Kasumi-1 (cell line): ENCODE results near the gene LGR5.
A peak's percentile ranks its signal among the peaks of the same experiment; 100 is the strongest.

ENCODE experiments used
- DNase-seq, 2 experiments: peaks; one replicate each; lab custom pipeline; 2025; lab: John Stamatoyannopoulos, UW

LGR5 gene

DNA sequence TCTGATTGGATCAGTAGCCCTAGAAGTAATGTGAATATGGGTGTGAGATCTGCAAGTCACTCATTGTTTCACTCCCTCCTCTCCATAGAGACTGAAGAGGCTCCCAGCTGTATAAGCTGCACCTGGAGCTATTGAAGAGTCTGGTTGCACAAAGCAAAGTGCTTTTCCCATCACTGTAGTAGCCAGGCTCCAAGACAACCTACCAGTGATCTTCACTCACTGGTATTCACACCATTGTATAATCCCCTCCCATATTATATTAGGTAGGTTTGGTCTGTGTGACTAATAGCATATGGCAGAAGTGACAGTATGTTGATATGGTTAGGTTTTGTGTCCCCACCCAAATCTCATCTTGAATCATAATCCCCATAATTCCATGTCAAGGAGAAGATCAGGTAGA lies 159.6 kb downstream of the LGR5 start:
- no peak for DNase-seq

GRCh38 chr12:71601546-71601945 lies 161.9 kb downstream of the LGR5 start:
- no peak for DNase-seq

GRCh38 chr12:71602761-71603577 lies 163.4 kb downstream of the LGR5 start:
- no peak for DNase-seq

DNA sequence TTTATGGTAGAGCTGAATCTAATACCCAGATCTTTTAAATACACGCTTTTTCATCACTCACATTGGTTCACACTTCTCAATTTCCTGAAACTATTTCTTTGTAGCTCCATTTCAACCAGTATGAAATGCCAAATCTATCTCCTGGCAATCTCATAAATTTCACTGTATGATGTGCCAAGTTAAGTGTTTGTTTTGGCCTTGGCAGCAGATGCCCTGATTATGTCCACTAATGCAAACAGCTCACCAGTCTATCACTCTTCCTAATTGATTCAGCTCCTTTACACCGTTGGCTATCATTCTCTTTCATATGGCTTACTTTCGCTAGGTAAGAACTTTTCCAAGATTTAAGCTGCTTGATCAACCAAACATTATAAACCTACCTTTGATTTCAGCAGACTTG lies 165.4 kb downstream of the LGR5 start:
- no peak for DNase-seq

DNA sequence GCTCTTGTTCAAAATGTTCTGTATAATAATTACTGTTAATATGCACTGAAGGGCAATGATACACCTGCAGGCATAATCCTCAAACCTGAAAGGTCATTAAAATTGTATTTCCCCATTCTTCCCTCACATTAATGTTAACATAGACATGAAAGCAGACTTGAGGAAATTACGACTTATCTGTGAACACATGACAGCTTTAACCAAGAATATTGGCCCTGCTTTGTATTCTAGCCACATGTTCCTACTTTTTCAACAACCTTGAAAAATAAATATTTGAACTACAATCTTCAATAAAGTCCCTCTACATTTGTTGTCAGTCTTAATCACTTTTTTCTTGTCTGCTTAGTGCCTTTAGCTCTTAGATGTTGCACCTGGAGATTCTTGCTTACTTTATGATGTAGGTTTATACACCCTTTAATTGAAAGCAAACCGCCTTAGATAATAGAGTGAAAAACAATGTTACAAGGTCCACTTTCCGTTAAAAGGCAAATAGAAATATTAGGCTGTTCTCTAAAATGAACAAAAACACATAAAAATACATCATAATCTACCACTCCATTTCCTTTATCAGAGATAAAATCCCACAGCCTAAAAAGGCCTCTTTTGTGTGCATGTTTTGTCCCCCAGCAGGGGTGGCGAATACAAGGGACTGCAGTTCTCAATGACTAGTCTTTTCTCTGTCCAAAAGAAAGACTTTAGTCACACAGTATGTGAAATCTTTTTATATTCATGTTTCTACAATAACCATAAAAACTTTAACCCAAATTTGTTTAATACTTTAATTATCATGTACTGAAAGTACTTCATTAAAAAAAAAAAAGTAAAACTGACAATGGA lies 168.1 kb downstream of the LGR5 start:
- DNase-seq: no peak

DNA sequence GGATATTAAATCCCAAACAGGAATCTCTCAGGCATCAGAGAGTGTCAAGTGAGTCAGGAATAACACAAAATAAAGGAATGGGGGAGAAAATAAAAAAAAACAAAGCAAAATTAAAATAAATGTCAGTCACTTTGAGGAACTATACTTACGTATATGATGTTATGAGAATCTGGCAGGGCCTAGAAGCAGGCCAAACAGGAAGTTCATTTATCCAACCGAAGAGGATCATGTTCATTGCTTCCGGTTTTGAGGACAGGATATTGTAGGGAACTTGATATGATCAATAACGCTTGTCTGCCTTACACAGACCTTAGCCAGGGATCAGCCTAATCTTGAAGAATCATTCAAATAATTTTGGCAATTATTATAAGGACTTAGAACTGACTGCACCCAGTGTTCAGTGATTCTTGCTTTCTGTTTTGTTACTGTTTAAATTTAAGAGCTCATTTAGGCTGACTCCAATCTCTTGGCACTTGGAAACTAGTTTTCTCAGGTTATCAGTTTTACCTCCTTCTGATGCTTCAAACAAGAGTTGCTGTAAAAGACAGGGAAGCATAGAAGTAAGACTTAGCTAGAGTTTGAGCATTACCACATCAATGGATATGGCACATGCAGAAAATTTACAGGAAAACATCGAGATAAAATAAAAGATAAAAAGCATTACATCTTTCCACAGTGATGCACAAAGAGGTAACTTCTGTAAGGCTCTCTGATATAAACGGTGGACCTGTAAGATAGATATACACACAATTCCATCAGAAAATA lies 170.6 kb downstream of the LGR5 start:
- DNase-seq: peak; percentile 38 to 55

GRCh38 chr12:71621938-71622337 lies 182.3 kb downstream of the LGR5 start:
- DNase-seq: no peak

GRCh38 chr12:71625476-71625875 lies 185.9 kb downstream of the LGR5 start:
- no peak for DNase-seq

GRCh38 chr12:71626098-71626497 lies 186.5 kb downstream of the LGR5 start:
- DNase-seq: peak; percentile 92 to 94

- DNase-seq: no peak
Measured at GRCh38 chr12:71626768-71627167, 187.2 kb downstream of the LGR5 start.

DNA sequence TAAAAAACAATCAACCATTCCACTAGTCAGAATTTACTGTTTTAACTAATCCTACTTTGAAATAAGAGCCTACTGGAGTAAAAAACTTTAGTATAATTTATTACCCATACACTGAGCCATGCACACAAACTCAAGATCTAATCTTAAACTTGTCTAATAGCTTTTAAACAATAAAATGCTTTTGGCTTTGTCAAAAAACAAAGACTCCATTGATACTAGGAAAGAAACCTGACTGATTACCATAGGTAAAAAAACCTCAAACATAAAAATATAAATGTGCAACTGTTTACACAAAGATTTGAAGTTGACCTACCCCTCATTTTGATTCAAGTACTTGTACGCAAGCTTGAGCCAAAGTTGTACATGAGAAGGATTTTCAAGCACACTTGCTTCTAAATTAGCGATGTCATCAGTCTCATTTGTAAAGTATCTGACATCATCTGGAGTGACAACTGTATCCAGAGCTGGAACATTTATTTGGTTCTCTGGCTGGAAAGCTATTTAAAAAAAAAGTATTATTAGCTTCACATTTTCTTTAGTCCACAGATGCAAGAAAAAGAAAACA lies 187.9 kb downstream of the LGR5 start:
- DNase-seq: no peak
